Stimulated activated CD4-positive, alpha-beta T cell treated with anti-CD3 and anti-CD28 coated beads, TNF-alpha, amount 100 ng/mL, for 4 hours (primary cell): ENCODE measurements around the gene TGM1.

Source experiments
- DNase-seq, 3 experiments: peaks; one replicate each; pipeline ENCODE4 v3.0.0-alpha.2; 2020; ENCODE audit warnings: low read depth in 3 of 3

Gene TGM1

DNA sequence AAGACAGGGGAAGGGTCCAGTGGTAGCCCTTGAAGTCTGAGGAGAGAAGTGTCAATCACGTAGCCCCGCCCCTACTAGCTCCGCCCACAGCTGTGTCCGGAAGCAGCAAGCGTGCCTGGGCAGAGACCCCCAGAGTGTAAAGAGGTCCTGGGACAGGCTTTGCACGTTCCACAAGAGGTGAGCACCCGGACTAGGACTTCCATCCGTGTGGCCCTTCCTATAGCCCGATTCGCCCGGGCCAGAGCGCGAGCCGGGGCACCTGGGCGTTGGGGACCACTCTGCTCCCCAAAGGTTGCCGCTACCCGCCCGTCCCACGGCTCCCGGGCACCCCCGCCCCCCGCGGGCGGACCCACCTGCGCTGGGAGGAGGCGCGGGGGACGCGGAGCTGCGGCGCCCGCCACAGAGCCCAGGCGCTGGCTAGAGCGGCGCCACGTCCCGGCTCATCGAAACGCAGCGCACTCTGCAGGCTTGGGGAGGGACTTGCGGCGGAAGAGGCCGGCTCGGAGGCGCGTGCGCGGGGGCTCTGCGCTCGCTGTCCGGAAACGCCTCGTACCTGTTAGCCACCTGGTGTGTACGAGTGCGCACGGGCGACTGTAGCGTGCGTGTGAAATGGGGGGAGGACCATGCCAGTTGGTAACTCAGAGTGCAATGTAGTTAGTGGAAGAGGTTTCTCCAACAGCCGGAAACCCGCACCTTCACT lies 8.3 kb upstream of the TGM1 start, which contains the start of gene RABGGTA:
TSS of gene RABGGTA (minus strand) at position 464 of the 700 bp plus-strand sequence. CDS start 482 bp downstream, outside the sequence.
- peak; percentile 71 to 85 (median 85) for DNase-seq

DNA sequence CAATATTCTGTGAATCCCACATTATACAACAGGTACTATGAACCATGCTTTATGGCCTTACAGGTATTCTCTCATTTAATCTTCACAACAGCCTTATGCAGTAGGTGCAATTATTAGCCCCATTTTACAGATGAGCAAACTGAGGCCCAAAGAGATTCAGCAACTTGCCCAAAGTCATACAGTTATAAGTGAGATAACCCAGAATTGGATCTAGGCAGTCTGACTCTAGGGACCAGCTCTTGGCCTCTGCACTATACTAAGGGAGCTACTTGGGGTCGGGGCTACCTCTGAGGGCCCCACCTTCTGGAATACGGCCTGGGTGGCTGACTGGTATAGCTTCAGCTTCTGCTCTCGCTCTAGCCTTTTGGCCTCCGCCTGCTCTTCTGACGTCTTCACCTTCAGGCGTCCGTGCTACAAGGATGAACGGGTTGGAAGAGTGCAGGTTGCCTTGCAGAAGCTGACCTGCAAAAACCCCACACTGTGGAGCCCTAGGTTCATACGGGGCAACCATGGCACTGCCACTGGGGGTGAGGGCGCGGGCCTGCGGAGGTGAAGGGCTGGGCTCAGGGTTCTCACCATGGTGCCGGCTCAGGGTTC lies 7.7 kb upstream of the TGM1 start:
- no peak for DNase-seq

DNA sequence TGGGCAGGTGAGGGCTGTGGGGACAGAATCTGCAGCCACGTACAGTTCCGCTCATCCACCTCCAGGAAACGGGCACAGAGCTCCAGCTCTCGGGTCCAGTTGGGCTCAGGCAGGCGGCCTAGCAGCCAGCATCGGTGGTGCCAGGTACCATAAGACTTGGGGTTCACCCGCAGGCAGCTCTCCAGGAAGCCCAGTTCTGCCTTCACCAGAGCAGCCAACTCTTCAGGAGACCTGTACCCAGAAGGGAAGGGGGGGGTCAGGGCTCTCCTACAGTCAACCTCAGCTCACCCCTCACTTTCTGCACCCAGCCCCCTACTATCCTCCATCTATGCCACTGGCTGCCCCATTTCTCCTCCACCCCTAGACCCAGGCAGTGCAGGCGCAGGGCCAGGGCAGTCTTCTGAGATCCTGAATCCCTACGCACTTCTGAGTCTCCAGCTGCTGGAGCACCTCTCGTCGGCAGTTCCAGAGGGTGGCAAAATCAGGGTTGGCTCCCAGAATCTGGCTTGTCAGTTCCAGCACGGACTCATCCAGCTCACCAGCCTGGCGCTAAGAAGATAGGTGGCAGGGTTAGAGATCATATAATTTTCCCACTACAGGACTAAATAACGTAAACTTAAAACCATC lies 7.0 kb upstream of the TGM1 start:
- no peak for DNase-seq

DNA sequence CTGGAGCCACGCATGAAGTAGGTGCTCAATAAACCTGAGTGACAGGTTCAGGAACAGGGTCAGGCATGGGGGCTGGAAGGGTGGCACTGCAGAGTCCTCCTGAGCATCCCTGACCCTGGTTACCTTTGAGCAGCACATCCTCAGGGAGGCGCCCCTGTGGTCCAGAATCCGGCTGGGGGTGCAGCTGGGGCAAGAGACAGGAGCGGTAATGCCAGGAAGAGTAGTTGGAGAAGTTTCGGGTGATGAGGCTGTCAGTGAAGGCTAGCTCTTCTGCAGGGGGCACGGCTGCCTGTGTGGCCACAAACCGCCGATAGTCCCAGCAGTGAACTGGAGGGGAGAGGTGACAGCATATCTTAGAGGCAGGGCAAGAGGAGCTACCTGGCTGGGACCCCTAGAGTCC lies 6.4 kb upstream of the TGM1 start:
- DNase-seq, result no peak

DNA sequence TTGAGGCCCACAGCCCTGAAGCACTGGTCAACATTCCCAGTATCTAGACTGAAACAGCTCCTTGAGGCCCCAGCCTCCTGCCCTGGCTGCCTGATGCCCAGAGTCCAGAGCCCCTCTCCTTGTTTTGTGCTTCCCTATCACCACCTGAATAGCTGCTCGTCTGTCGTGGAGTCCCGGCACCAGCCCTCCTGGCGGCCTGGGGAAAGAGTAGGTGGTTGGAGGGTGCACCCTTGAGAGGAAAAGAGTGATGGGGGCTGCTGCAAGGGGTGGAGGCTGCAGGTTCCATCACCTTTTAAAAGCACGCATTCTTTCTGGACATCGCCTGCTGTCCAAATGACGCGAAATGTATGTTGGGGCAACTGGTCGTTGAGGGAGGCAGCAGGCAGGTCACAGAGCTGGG lies 5.2 kb upstream of the TGM1 start:
- no peak for DNase-seq

DNA sequence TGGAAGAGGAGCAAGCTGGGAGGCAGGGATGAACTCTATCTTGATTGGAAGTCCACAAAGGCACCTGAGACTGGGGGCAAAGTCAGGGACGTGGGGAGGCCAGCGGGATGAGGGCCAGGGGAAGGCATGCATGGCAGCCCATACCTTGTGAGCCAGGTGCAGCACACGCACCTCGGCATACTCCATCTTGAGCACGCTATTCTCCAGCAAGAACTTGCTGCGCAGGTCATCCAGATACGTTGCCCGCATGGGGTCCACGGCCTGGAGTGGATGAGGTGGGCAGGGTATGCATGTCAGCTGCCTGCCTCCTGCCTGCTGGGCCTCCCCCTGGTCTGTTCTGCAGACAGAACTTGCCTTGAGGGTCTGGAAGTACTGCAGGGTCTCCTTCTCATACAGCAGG lies 4.5 kb upstream of the TGM1 start:
- no peak for DNase-seq

DNA sequence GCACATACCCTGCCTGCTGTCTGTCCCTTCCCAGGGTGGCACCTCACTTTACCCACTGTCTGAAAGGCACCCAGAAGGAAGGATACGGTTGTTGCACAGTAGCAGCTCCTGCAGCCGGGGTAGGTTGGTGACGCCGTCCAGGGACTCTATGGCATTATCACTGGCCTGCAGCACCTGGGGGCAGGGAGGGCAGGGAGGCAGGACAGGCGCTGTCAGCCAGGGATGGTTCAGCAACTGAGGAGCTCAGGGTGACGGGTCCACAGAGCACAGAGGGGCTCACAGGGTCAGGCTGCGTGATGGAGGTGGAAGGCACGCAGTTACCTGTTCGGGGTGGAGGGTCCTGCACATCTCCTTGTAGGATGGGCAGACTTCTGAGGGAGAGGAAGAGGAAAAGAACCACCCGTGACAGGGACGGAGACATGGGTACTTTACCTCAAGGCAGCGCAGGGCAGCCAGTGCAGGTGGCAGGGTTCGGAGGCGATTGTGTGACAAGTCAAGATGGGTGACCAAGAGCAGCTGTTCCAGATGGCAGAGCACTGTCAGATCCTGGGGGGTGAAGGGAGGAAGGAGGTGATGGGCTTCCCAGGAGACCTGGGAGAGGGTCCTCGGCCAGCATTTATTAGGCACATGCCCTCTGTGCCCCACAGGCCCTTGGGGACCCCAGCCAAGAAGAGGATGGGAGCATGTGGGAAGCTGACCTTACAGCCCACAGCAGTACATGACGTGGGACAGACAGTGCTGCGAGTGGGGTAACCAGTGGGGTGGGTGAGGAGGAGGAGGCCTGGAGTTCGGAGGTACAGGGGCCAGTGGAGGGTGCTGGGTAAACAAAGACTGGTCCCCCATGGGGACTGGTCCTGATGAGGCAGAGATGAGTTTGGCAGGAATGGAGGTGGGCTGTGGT lies 3.6 kb upstream of the TGM1 start:
- no peak for DNase-seq

DNA sequence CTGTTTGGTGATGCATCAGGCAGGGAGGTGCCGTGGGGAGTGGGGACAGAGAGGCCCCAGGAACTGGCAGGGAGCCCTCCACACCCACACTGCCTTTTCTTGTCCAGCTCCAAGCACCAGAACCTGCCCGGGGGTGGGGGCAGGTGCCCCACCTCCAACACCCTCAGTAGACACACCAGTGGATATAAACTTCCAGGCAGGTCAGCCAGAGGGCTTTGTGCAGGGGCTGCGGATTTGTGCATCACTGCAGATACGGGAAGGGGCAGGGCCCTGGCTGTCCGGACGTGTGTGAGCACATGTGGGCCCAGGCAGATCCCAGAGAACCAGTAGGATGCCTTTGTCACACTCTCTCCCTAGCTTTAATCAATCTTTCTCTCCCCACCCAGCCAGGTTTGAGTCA lies 1.3 kb upstream of the TGM1 start:
- DNase-seq, result no peak

DNA sequence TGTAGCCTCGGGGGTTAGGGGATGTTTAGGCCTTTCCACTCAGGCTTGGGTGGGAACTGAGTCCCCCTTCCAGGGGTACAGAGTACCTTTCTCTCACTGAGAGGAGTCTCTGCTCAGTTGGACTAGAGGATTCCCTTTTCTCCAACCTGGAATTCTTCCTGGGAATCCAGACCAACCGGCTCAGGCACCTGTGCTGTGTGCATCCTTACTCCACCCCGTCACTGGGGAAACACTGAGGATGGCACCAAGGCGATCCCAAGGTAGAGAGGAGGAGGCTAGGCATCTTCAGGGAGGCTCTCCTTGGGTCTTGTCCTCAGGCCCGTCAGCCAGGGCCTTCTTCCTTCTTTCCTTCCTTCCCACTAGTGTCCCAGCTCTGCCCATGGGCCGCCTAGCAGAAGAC lies 871 bp upstream of the TGM1 start:
- DNase-seq, result no peak

DNA sequence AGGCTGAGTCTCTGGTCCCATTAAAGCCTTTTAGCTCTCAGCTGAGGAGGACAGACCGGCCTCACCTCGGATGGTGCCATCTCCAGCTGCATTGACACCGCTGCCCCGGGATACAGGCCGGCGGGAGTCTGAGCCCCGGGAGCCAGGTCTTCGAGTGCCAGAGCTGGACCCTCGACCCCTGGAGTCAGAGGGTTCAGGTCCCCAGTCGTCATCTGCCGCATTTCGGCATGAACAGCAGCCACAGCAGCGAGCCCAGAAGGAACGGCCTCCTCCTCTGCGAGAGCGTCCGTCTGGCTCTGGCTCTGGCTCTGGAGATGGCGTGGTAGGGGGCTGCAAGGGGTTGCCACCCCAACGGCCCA lies 1.0 kb downstream of the TGM1 start:
- DNase-seq, result no peak

DNA sequence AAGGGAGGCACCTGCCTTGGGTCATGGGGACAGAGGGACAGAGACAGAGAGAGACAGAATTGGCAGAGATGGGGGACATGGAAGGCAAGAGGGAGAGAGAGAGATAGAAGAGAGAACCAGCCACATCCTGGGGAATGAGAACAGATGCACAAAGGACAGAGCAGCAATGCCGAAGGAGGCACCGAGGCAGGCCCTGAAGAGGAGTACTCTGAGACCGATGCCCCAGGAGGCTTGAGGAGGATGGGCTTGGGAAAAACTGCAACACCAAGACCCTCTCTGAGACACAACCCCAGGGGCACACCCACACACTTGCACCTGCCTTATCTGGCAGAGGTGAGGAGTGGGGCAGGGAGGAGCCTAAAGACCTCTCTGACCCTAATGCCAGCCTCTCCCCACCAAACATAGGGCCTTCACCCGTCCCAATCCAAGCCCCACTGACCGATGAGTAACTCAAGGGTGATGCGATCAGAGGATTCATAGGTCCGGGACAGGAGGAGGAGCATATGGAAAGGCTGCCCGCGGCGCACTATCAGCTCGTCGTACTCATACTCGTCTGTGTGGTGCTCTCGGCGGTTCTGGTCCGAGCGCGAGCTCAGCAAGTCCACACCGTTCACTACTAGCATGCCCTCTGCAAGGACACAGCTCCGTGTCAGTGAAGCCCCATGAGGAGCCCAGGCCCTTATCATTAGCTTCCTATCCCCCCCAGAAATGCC lies 1.6 kb downstream of the TGM1 start:
- DNase-seq, result no peak

DNA sequence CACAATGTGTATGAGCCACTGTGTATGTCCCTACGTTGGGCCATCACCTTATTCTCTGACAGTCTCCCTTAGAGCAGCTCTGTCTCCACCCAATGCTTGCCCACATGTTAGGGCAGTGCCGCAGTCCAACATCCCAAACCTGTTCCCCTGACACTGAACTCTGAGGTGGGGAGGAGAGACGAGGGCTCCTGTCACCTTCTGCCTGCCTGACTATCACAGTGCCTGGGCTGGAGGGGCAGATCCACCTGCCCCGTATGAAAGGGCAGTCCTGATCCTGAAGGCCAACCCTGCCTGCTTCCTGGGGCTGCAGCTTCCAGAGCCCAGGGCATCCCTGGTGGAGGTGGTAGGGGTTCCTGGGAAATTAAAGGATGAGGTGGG lies 2.2 kb downstream of the TGM1 start:
- no peak for DNase-seq

DNA sequence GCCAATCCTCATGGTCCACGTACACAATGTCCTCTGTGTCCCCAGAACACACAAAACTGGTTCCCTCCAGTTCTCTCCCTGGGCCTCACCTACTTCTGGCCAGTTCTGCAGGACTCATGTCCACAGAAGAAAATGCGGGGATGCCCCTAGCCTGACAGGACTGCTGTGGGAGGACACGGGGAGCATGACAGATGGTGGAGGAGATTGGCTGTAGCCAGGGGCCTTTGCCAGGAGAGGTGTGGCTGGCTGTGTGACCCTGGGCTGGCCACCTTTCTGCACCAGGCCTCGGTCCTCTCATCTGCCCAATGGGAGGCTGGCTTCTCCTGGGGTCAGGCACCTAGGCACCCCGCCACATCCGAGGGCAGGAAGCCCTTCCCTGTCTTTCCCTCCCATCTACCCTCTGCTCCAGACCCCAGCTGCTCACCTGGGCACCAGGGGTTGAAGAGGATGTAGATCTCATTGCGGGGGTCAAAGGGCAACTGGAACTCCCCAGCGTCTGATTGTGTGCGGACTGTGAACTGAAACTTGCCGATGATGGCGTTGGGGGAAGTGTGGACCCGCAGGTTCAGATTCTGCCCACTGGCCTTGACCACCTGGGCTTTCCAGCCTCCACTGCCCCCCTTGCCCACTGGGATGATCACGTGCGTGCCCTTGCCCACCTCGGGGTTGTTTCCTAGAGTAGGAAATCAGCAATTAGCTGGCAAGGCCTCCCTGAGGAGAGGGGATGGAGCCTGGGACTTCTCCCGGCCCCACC lies 2.8 kb downstream of the TGM1 start:
- DNase-seq, result no peak

DNA sequence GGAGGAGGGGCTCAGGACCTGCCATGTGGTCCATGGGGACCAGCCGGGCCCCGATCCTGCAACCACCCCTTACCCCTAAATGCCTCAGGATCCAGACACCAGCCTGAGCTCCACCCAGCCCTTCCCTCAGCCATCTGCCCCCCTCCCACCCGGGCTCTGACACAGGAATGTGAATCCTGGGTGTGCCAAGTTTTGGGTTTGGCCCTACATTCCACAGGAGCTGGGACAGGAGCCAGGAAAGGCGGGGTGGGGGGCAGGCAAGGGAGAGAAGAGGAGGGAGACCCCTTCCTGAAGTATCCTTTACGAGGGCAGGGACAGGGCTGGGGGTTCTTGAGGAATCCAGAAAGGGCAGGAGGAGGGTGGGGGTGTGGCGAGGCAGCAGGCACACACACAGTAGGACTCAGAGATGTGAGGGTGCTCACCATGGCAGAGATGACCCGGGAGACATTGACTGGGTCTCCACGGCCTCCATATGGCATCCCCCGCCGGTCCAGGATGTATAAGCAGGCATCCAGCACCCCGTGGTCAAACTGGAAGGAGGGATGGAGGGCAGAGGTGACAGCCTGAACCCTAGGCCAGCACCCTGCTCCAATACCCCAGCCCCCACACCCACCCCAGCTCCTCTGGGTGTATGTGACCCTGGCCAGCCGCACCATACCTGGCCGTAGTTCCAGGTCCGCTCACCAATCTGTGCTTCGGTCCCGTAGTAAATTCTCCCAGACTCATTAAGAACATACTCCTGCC lies 3.5 kb downstream of the TGM1 start:
- no peak for DNase-seq

DNA sequence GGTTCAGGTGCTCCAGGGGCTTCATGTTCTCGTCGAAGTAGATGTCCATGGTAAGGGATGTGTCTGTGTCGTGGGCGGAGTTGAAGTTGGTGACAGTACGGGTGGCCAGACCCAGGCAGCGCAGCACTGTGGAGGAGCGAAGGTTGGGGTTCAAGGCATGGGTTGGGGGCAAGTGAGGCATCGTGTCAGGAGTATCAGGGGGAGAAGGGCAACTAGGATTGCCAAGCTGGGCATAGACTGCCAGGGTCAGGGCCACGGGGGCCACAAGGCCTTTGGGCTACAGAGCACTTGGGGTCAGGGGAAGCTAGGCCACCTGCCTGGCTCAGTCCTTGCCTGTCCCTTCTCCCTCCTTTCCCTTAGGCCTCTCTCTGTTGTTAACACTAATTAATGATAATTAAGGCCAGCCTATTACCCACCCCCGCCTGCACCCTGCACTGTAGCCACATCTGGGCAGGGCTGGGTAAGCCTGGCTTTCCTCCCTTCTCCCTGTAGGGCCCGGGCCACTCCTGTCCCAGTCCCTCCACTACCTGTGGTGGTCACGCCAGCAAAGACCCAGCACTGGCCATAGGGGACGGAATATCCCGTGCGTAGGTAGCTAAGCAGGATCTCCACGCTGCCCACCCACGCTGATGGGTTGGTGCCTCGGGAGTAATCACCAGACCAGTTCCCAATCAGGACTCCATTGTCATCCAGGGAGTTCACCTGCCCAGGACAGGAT lies 4.3 kb downstream of the TGM1 start:
- DNase-seq, result no peak

DNA sequence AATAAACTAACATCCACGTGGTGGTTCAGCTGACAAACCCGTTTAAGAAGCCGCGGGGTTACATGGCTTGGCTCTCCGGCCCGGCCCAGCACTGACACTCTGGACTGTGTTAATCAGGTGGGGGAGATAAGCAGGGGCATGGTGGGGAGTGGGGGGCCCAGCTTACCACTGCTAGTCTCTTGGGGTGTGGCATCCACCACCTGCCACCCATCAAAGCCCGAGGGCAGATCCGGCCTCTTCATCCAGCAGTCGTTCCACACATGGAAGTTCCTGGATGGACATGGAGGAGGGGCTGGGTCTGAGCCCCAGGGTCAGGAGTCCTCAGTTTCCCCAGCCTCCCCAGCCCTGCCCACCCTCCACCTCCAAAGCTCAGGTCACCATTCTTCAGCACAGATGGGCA lies 4.9 kb downstream of the TGM1 start:
- no peak for DNase-seq

DNA sequence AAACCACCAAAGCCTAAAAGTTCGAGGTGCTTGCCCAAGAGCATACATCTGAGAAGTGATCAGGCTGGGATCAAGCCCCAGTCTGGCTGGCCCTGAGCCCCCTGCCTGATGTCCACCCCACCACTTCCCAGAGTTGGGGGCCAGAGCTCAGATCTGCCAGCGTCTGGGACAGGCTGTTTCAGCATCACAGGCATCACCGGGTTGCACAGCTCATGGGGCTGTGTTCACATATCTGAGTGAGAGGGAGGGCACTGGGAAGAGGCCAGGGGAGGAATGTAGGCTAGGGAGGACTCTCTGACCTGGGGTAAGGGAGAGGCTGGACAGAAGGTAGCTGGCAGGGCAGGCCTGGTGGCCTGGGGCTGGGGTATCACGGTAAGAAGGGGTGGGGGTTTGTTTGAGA lies 6.0 kb downstream of the TGM1 start:
- no peak for DNase-seq

DNA sequence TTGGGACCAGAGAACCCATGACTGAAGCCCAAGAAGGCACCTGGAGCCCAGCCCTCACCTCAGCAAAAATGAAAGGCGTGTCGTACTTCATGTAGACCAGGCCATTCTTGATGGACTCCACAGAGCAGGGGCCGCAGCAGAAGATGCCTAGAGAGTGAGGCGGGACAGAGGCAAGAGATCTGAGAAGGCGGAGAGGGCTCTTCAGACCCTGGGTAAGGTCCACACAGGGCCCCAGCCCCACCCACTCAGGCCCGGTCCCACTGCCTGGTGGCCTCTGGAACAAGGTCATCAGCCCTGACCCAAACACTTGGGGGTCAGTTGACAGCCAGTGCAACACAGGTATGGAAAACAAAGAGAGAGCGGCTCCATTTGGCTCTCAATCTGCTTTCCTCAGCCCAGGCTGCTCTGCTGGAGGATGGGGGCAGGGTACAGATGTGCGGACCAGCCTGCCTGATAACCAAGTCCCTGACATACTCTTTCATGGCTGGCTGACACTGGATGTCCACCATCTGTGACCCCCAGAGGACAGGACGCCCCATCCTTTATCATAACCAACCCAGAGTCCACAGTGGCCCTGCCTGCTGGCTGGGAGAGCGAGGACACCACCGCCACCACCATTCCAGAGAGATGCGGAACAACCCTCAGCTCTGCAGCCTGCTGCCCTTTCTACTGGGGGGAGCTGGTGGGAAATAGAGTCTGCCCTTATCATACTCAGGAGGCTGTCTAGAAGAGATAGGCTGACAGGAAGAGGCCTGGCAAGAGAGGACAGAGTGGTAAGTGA lies 6.9 kb downstream of the TGM1 start:
- no peak for DNase-seq

DNA sequence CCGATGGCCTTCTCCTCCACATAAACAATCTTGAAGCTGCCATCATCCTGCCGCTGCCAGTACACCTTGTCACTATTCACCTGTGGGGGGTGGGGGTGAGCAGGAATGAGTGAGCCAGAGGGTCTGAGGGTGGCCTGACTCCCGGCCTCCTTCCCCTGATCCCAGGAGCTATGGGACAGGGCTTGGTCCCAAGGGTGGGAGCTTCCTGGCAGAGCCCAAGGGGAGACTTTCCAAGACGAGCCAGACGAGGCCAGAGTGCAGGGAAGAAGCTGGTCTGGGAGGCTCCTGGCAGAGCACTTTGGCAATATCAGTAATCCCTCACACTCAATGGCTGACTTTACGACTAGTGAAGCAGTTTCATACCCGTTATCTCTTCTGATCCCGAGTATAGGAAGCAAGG lies 7.5 kb downstream of the TGM1 start:
- no peak for DNase-seq
